DMS114 treated with DMSO at 0.1 percent for 48 hours (cell line): ENCODE measurements around the gene AP1AR.
"Not testable (repeated sequence)": the region's sequence is repeated elsewhere in the genome, so short reads cannot be mapped to it uniquely, and the experiment has no call there.

Source experiments
- DNase-seq: peaks from one replicate; lab custom pipeline; 2025; ENCODE audit not compliant: unreplicated experiment; lab: John Stamatoyannopoulos, UW

AP1AR gene, protein sequence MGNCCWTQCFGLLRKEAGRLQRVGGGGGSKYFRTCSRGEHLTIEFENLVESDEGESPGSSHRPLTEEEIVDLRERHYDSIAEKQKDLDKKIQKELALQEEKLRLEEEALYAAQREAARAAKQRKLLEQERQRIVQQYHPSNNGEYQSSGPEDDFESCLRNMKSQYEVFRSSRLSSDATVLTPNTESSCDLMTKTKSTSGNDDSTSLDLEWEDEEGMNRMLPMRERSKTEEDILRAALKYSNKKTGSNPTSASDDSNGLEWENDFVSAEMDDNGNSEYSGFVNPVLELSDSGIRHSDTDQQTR

GRCh38 chr4:112231779-112232713 lies at the start of gene AP1AR:
AP1AR (plus strand) TSS chr4:112231787; CDS start chr4:112232092, 305 bp downstream.
- peak; percentile 35 for DNase-seq

- no peak for DNase-seq
These were observed 49.0 kb upstream of the AP1AR start for GRCh38 chr4:112182604-112183003.

DNA sequence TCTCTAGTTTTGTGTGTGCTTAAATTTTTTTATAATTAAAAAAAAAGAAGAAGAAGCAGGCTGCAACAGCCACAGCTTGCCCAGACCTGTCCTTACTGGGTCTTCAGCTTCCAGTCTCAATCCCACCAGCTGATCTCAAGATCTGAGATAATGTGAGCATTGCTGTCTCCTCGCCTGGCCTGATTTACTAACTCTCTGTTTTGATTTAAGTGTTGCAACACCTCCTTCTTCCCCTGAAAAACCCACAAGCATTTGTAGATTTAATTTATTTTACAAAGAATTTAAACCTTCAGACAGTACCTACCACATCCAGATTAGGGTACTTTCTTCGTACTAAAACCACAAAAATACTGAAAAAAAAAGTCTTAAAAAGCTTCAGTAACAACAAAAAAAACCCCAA lies 48.3 kb upstream of the AP1AR start:
- DNase-seq: no peak

- DNase-seq: no peak
These were observed 47.1 kb upstream of the AP1AR start for GRCh38 chr4:112184438-112184837.

DNA sequence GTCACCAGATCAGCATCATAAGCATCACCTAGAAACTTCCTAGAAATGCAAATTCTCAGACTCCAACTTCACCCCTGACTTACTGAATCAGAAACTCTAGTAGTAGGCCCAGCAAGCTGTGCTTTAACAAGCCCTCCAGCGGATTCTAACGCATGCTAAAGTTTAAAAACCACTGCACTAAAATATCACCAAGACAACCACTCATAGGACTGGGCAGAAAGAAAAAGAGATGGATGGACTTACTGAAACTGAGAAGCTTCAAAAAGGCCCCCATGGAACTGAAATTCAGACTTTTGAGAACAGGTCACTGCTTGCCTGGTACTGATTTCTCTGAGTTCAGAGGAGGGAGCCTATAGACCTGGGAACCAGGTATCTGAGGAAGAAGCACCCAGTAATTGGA lies 46.3 kb upstream of the AP1AR start:
- DNase-seq: no peak

- no peak for DNase-seq
These were observed 45.6 kb upstream of the AP1AR start for GRCh38 chr4:112185740-112186670.

DNA sequence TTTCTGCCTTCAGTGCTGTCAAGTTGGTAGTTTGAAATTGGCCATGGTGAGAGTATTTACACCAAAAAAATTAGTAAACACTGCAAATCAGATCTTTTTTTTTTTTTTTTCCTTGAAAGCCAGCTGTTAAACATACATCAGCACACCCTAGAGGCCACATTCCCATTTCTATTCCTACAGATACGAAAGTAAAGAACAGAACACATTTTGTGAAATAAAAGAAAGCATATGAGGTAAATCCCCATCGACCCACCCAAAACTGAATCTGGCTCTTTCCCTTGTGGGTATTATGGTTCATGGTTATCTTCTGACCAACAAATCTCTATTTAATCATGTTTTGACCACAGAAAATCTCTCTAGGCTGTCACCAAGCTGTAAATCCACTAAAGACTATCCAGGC lies 41.8 kb upstream of the AP1AR start:
- peak; percentile 14 for DNase-seq

GRCh38 chr4:112190684-112191083 lies 40.9 kb upstream of the AP1AR start:
- no peak for DNase-seq

- DNase-seq: no peak
These were observed 35.1 kb upstream of the AP1AR start for GRCh38 chr4:112196461-112196860.

GRCh38 chr4:112199041-112199440 lies 32.5 kb upstream of the AP1AR start:
- DNase-seq: no peak

DNA sequence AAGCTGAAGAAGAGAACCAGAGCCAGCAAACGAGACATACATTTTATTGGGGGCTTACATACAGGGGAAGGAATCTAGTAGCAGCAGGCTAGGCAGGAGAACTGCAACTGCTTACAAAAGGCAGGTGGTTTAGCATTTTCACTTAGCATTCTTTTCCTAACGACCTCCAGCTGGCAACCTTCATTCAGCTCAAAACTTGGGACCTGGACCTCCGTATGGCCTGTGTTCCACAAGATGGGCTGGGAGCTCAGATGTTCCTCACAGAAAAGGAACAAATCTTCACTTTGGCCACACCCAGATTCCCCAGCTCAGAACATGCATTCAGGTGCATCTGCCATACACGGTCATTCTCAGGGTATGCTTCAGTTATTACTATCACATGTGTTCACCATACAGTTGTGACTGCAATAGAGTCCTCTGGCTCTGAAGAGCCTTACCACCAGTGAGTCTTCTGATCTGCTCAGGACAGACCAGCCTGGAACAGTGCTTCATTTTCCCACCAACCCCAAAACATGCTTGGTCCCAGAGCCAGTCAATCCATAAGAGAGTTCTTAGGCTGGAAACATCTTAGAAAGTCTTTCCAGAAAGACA lies 29.6 kb upstream of the AP1AR start:
- DNase-seq: no peak

GRCh38 chr4:112203593-112203992 lies 28.0 kb upstream of the AP1AR start:
- no peak for DNase-seq

DNA sequence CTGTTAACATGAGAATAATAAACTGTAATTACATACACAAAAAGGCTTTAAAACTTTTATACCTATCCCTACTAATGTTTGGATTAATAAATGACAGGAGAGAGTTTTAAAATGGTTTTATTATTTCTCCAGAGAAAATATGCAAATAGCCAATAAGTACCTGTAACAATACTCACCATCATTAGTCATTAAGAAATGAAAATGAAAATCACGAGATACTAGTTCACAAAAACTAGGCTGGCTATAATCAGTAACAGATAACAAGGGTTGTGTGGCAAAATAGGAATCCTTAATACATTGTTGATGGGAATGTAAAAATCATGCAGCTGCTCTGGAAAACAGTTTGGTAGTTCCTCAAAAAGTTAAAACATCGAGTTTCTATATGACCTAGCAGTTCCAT lies 25.2 kb upstream of the AP1AR start:
- DNase-seq: no peak

DNA sequence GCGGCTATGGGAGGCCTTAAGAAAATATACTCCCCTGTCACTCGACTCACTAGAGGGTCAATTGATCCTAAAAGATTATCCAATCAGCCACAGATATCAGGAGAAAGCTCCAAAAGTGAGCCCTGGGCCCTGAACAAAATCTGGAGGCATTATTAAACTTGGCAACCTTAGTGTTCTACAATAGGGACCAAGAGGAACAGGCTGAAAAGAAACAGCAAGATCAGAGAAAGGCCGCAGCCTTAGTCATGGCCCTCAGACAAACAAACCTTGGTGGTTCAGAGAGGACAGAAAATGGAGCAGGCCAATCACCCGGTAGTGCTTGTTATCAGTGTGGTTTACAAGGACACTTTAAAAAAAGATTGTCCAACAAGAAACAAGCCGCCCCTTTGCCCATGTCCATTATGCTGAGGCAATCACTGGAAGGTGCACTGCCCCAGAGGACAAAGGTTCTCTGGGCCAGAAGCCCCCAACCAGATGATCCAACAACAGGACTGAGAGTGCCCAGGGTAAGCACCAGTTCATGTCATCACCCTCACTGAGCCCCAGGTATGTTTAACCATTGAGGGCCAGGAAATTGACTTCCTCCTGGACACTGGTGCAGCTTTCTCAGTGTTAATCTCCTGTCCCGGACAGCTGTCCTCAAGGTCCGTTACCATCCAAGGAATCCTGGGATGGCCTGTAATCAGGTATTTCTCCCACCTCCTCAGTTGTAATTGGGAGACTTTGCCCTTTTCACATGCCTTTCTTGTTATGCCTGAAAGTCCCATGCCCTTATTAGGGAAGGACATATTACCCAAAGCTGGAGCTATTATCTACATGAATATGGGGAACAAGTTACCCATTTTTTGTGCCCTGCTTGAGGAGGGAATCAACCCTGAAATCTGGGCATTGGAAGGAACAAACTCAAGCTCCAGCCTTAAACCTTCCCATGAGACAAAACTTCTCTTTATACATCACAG lies 23.2 kb upstream of the AP1AR start:
- DNase-seq: not testable (repeated sequence)

DNA sequence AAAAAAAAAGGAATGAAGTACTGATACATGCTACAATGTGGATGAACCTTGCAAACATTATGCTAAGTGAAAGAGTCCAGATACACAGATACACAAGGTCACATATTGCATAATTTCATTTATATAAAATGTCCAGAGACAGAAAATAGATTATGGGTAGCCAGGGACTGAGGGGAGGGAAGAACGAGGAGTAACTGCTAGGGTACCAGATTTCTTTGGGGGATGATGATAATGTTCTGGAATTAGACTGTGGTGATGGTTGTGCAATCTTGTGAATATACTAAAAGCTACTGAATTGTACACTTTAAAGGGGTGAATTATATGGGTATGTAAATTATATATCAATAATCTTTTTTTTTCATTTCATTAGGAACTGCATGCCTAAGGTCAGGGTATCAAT lies 20.8 kb upstream of the AP1AR start:
- DNase-seq: no peak

GRCh38 chr4:112213091-112213490 lies 18.5 kb upstream of the AP1AR start:
- no peak for DNase-seq

- no peak for DNase-seq
These were observed 17.7 kb upstream of the AP1AR start for GRCh38 chr4:112213856-112214255.

DNA sequence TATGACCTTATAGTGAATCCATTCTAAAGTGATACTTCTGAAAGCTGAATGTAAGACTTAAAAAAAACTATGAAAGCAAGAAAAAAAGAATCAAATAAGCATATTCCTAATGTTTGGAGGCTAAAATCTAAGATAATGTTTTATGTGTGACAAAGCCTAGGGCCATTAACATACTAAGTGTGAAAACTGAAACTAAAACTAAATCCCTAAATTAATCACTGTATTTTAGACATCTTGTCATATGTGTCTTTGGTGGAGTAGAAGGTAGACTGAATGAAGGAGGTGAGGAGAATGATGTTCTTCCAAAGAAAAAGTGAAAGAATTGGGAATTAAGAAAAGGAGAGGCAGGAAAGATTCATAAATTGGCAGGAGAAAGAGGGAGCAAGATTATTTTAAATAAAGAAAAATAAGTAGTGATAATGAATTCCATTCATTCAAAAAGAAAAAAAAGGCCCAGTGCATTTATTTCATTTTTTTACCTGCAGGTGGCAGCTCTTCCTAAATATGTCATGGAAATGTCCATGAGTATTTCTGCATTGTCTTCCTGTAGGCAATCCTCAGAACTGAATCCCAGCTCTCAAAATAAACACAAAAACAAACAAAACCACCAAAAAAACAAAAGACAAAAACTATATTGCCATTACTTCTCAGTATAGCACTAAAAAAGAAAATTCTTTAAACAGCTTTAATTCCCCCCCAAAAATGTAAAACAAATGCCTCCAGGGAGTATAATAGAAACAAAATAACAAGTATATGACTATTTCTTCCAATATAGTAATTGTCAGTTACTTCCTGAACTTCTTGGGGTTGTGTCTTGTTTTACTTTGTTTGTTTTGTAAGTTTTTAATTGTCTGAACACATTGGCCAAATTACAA lies 17.0 kb upstream of the AP1AR start:
- peak; percentile 16 for DNase-seq
